HG03103 (cell line): ENCODE measurements around the gene HIVEP1.
A peak's percentile ranks its signal among the peaks of the same experiment; 100 is the strongest.

Source experiments
- ATAC-seq: cut with Tn5 transposase; IDR thresholded peaks from one replicate; pipeline ENCODE4 v1.9.1; 2021; ENCODE audit warnings: low read depth; ENCODE audit not compliant: unreplicated experiment

The HIVEP1 gene

GRCh38 chr6:12111363-12111670, 99.2 kb downstream of the HIVEP1 start:
- ATAC-seq, result no peak

- no peak for ATAC-seq
Observed at GRCh38 chr6:12112540-12113189, 100.6 kb downstream of the HIVEP1 start.

- no peak for ATAC-seq
Observed at GRCh38 chr6:12113190-12113577, 101.1 kb downstream of the HIVEP1 start.

- no peak for ATAC-seq
Observed at GRCh38 chr6:12114055-12114503, 102.0 kb downstream of the HIVEP1 start.

GRCh38 chr6:12115001-12115400, 102.9 kb downstream of the HIVEP1 start:
- ATAC-seq, result no peak

GRCh38 chr6:12115492-12115891, 103.4 kb downstream of the HIVEP1 start:
- ATAC-seq, result no peak

- ATAC-seq, result no peak
Observed at GRCh38 chr6:12116264-12116800, 104.2 kb downstream of the HIVEP1 start.

GRCh38 chr6:12116978-12117377, 104.9 kb downstream of the HIVEP1 start:
- no peak for ATAC-seq

- ATAC-seq, result no peak
Observed at GRCh38 chr6:12118607-12119006, 106.5 kb downstream of the HIVEP1 start.

- peak; percentile 43 for ATAC-seq
Observed at GRCh38 chr6:12119085-12119588, 107.0 kb downstream of the HIVEP1 start.

- ATAC-seq, result no peak
Observed at GRCh38 chr6:12125396-12125795, 113.3 kb downstream of the HIVEP1 start.

- ATAC-seq, result no peak
Observed at GRCh38 chr6:12126051-12126450, 113.9 kb downstream of the HIVEP1 start.

GRCh38 chr6:12129523-12129922, 117.4 kb downstream of the HIVEP1 start:
- ATAC-seq, result no peak

- no peak for ATAC-seq
Observed at GRCh38 chr6:12132351-12133222, 120.5 kb downstream of the HIVEP1 start.

GRCh38 chr6:12134581-12134980, 122.5 kb downstream of the HIVEP1 start:
- no peak for ATAC-seq

- no peak for ATAC-seq
Observed at GRCh38 chr6:12134991-12135390, 122.9 kb downstream of the HIVEP1 start.

- ATAC-seq, result no peak
Observed at GRCh38 chr6:12136905-12137304, 124.8 kb downstream of the HIVEP1 start.

GRCh38 chr6:12137480-12137879, 125.4 kb downstream of the HIVEP1 start:
- ATAC-seq, result no peak

GRCh38 chr6:12138381-12138780, 126.3 kb downstream of the HIVEP1 start:
- ATAC-seq, result no peak

GRCh38 chr6:12138936-12139335, 126.8 kb downstream of the HIVEP1 start:
- no peak for ATAC-seq

- ATAC-seq, result no peak
Observed at GRCh38 chr6:12147557-12148316, 135.6 kb downstream of the HIVEP1 start.
